OCI-LY3 (cell line): ENCODE results near the gene LIMA1.

Experiments used
- EZH2phosphoT487 ChIP-seq: fragments of 200-600 bp; shearing (Covaris generic); IDR thresholded peaks from 2 replicates; pipeline ENCODE4 v1.6.1; 2018; ENCODE audit warnings: antibody characterized with exemption, mixed run types, low read depth
- TF ChIP-seq, protein P1 (sequence below): fragments of 200-600, 300-600 bp; sonication (generic); IDR thresholded peaks from 2 replicates; pipeline ENCODE4 v1.5.1; 2014; ENCODE audit warnings: antibody characterized with exemption, low read length, low read depth

DNA sequence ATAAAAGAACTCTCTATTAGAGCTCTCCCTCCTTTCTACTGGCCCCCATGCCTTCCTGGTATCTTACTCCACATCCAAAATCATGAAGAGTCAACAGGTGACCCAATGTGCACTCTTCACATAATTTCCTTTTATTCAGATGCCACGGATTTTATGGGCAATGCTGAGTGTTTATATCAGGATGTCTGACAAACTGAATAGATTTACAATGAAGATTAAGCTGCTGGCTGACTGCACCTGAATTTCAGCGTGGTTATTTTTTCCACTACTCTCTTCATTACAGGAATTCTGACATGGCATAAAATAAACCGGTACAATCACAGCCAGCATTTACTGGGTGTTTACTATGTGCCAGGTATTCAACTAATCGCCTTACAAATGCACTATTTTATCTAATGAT is 86.8 kb downstream of the LIMA1 start:
- TF ChIP-seq, protein P1, sequence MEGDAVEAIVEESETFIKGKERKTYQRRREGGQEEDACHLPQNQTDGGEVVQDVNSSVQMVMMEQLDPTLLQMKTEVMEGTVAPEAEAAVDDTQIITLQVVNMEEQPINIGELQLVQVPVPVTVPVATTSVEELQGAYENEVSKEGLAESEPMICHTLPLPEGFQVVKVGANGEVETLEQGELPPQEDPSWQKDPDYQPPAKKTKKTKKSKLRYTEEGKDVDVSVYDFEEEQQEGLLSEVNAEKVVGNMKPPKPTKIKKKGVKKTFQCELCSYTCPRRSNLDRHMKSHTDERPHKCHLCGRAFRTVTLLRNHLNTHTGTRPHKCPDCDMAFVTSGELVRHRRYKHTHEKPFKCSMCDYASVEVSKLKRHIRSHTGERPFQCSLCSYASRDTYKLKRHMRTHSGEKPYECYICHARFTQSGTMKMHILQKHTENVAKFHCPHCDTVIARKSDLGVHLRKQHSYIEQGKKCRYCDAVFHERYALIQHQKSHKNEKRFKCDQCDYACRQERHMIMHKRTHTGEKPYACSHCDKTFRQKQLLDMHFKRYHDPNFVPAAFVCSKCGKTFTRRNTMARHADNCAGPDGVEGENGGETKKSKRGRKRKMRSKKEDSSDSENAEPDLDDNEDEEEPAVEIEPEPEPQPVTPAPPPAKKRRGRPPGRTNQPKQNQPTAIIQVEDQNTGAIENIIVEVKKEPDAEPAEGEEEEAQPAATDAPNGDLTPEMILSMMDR: no peak
- no peak for TF ChIP-seq EZH2phosphoT487
